OCI-M1 (cell line): ENCODE measurements around the gene FCGBP.
"Not testable (repeated sequence)": the region's sequence is repeated elsewhere in the genome, so short reads cannot be mapped to it uniquely, and the experiment has no call there.

ENCODE experiments used
- DNase-seq: peaks from one replicate; lab custom pipeline; 2025; lab: John Stamatoyannopoulos, UW

FCGBP gene

GRCh38 chr19:39934584-39935363 is at the start of gene FCGBP:
Gene FCGBP (minus strand): TSS chr19:39934634.
- DNase-seq: no peak

- no peak for DNase-seq
Measured at GRCh38 chr19:39983695-39984300, 49.4 kb upstream of the FCGBP start.

GRCh38 chr19:39982883-39983282 is 48.4 kb upstream of the FCGBP start:
- no peak for DNase-seq

GRCh38 chr19:39974377-39975155 is 40.1 kb upstream of the FCGBP start:
- DNase-seq: no peak

- peak; percentile 54 for DNase-seq
Measured at GRCh38 chr19:39971380-39972035, 37.1 kb upstream of the FCGBP start.

GRCh38 chr19:39970675-39971379 is 36.4 kb upstream of the FCGBP start, which contains the start of gene PSMC4:
Gene PSMC4 (plus strand): TSS chr19:39971165. CDS start chr19:39971203, 38 bp downstream.
- DNase-seq: peak; percentile 100

- DNase-seq: peak; percentile 88
Measured at GRCh38 chr19:39970425-39970674, 35.9 kb upstream of the FCGBP start.

GRCh38 chr19:39969681-39970424 is 35.4 kb upstream of the FCGBP start:
- DNase-seq: peak; percentile 44

GRCh38 chr19:39969266-39969665 is 34.8 kb upstream of the FCGBP start:
- no peak for DNase-seq

- no peak for DNase-seq
Measured at GRCh38 chr19:39968789-39969188, 34.4 kb upstream of the FCGBP start.

GRCh38 chr19:39967561-39967960 is 33.1 kb upstream of the FCGBP start:
- DNase-seq: no peak

- DNase-seq: no peak
Measured at GRCh38 chr19:39966617-39967016, 32.2 kb upstream of the FCGBP start.

- DNase-seq: no peak
Measured at GRCh38 chr19:39963898-39964297, 29.5 kb upstream of the FCGBP start.

- not testable (repeated sequence) for DNase-seq
Measured at GRCh38 chr19:39959407-39959806, 25.0 kb upstream of the FCGBP start.

- not testable (repeated sequence) for DNase-seq
Measured at GRCh38 chr19:39958942-39959341, 24.5 kb upstream of the FCGBP start.

GRCh38 chr19:39957886-39958285 is 23.5 kb upstream of the FCGBP start:
- not testable (repeated sequence) for DNase-seq

GRCh38 chr19:39953915-39954314 is 19.5 kb upstream of the FCGBP start:
- no peak for DNase-seq

GRCh38 chr19:39951686-39952085 is 17.3 kb upstream of the FCGBP start:
- no peak for DNase-seq

GRCh38 chr19:39951065-39951650 is 16.7 kb upstream of the FCGBP start:
- no peak for DNase-seq

- no peak for DNase-seq
Measured at GRCh38 chr19:39949026-39949747, 14.8 kb upstream of the FCGBP start.
